SK-N-SH (cell line): ENCODE data around the gene TGIF1.
"Not testable (repeated sequence)": the region's sequence is repeated elsewhere in the genome, so short reads cannot be mapped to it uniquely, and the experiment has no call there.

Experiments used
- EP300 ChIP-seq, 2 experiments: IDR thresholded peaks; 2 replicates each; pipeline versions ENCODE4 v1.4.0 to v1.6.1; 2012; ENCODE audit warnings: borderline replicate concordance in 1 of 2, low read depth in 1 of 2, low read length in 1 of 2
- JUND ChIP-seq: IDR thresholded peaks from 2 replicates; pipeline ENCODE4 v1.4.0; 2012
- POLR2AphosphoS5 ChIP-seq: IDR thresholded peaks from 2 replicates; pipeline ENCODE4 v1.6.1; 2012; ENCODE audit warnings: low read depth, low read length
- RAD21 ChIP-seq: IDR thresholded peaks from 2 replicates; pipeline ENCODE4 v1.6.1; 2012; ENCODE audit warnings: mild to moderate bottlenecking, low read length
- TF ChIP-seq, protein P1 (sequence below): fragments of 200-600 bp; sonication (generic); IDR thresholded peaks from 2 replicates; pipeline ENCODE4 v1.6.1; 2017; ENCODE audit warnings: antibody characterized with exemption, mild to moderate bottlenecking, moderate library complexity
- TF ChIP-seq, protein P2 (sequence below): IDR thresholded peaks from 2 replicates; pipeline ENCODE4 v1.6.1; 2012; ENCODE audit warnings: mild to moderate bottlenecking, low read depth, low read length, moderate library complexity
- TF ChIP-seq, protein P3 (sequence below): IDR thresholded peaks from 2 replicates; pipeline ENCODE4 v1.4.0; 2012; ENCODE audit warnings: low read depth

- TF ChIP-seq, protein P1, sequence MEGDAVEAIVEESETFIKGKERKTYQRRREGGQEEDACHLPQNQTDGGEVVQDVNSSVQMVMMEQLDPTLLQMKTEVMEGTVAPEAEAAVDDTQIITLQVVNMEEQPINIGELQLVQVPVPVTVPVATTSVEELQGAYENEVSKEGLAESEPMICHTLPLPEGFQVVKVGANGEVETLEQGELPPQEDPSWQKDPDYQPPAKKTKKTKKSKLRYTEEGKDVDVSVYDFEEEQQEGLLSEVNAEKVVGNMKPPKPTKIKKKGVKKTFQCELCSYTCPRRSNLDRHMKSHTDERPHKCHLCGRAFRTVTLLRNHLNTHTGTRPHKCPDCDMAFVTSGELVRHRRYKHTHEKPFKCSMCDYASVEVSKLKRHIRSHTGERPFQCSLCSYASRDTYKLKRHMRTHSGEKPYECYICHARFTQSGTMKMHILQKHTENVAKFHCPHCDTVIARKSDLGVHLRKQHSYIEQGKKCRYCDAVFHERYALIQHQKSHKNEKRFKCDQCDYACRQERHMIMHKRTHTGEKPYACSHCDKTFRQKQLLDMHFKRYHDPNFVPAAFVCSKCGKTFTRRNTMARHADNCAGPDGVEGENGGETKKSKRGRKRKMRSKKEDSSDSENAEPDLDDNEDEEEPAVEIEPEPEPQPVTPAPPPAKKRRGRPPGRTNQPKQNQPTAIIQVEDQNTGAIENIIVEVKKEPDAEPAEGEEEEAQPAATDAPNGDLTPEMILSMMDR: not testable (repeated sequence)
- not testable (repeated sequence) for TF ChIP-seq POLR2AphosphoS5; EP300 (IDR thresholded peaks at IDR 0.05; ENCODE audit: borderline replicate concordance in 1 of 2, low read depth in 1 of 2, low read length in 1 of 2); RAD21; JUND
- TF ChIP-seq, protein P2, sequence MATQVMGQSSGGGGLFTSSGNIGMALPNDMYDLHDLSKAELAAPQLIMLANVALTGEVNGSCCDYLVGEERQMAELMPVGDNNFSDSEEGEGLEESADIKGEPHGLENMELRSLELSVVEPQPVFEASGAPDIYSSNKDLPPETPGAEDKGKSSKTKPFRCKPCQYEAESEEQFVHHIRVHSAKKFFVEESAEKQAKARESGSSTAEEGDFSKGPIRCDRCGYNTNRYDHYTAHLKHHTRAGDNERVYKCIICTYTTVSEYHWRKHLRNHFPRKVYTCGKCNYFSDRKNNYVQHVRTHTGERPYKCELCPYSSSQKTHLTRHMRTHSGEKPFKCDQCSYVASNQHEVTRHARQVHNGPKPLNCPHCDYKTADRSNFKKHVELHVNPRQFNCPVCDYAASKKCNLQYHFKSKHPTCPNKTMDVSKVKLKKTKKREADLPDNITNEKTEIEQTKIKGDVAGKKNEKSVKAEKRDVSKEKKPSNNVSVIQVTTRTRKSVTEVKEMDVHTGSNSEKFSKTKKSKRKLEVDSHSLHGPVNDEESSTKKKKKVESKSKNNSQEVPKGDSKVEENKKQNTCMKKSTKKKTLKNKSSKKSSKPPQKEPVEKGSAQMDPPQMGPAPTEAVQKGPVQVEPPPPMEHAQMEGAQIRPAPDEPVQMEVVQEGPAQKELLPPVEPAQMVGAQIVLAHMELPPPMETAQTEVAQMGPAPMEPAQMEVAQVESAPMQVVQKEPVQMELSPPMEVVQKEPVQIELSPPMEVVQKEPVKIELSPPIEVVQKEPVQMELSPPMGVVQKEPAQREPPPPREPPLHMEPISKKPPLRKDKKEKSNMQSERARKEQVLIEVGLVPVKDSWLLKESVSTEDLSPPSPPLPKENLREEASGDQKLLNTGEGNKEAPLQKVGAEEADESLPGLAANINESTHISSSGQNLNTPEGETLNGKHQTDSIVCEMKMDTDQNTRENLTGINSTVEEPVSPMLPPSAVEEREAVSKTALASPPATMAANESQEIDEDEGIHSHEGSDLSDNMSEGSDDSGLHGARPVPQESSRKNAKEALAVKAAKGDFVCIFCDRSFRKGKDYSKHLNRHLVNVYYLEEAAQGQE: not testable (repeated sequence)
- TF ChIP-seq, protein P3, sequence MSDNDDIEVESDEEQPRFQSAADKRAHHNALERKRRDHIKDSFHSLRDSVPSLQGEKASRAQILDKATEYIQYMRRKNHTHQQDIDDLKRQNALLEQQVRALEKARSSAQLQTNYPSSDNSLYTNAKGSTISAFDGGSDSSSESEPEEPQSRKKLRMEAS: not testable (repeated sequence)
Observed at GRCh38 chr18:3410876-3411275, 39.1 kb upstream of the TGIF1 start.
